ENCODE measurements around the gene NKX1-1. TPM values are rescaled to one million over a fixed set of nuclear protein-coding genes. Genes with fewer than 3 reads are reported as not detected.

NKX1-1 gene
- total and polyA plus RNA-seq, 4 experiments from 2014 or later: not detected

GRCh38 chr4:1365271-1366178, 40.7 kb downstream of the NKX1-1 start:
- Mint-ChIP-seq H3K27ac (no peak overlapping the region), H3K36me3 (peaks cover 9 to 13% of the 10 kb centered on the region in 2 donors), H3K27me3 (no peaks in the 10 kb centered on the region), H3K4me3 (no peak overlapping the region), H3K4me1 (peaks cover 0 to 3% (median 0%) of the 10 kb centered on the region in 4 donors), H3K9me3 (no peaks in the 10 kb centered on the region)
- ChIA-PET CTCF (ENCODE audit: partially characterized antibody) (no interaction called here), POLR2A (ENCODE audit: partially characterized antibody) (no interaction called here)
- Histone ChIP-seq H3K27ac (ENCODE audit: low read depth, low read length) (no peak overlapping the region), H3K27me3 (ENCODE audit: insufficient read depth, low read length) (no peaks in the 10 kb centered on the region), H3K36me3 (ENCODE audit: insufficient read depth, low read length) (no peaks in the 10 kb centered on the region), H3K4me1 (ENCODE audit: insufficient read depth, low read length) (no peaks in the 10 kb centered on the region), H3K4me3 (ENCODE audit: low read length in 2 of 2) (no peak overlapping the region), H3K9me3 (ENCODE audit: control insufficient read depth in 1 of 2, low read length in 2 of 2) (no peaks in the 10 kb centered on the region)
- intact Hi-C loops (cut with micrococcal nuclease): no loop called here
- DNase-seq: no peak

DNA sequence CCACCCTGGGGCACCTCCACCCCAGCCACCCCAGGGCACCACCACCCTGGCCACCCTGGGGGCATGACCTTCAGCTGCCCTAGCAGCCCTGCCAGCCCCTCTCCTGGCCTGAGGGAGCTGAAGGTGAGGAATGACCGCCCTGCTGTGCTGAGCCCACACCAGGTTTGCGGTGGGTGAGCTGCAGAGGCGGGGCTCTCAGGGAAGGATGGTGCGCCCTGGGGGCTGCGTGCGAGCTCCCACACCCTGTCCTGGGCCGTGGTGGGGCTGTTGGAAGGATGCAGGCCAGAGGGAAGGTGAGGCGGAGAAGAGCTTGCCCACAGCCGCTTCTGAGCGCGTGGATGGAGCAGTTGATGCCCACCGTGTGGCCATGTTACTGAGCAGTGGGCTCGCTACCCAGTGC, 41.5 kb downstream of the NKX1-1 start:
- intact Hi-C loops (cut with micrococcal nuclease): no loop called here
- Mint-ChIP-seq H3K4me3 (no peak overlapping the region), H3K27me3 (no peaks in the 10 kb centered on the region), H3K4me1 (peaks cover 0 to 3% (median 0%) of the 10 kb centered on the region in 4 donors), H3K9me3 (no peaks in the 10 kb centered on the region), H3K36me3 (peaks cover 4 to 9% of the 10 kb centered on the region in 2 donors), H3K27ac (no peak overlapping the region)
- Histone ChIP-seq H3K27ac (ENCODE audit: low read depth, low read length) (no peak overlapping the region), H3K9me3 (ENCODE audit: control insufficient read depth in 1 of 2, low read length in 2 of 2) (no peaks in the 10 kb centered on the region), H3K27me3 (ENCODE audit: insufficient read depth, low read length) (no peaks in the 10 kb centered on the region), H3K4me1 (ENCODE audit: insufficient read depth, low read length) (no peaks in the 10 kb centered on the region), H3K36me3 (ENCODE audit: insufficient read depth, low read length) (no peaks in the 10 kb centered on the region), H3K4me3 (ENCODE audit: low read length in 2 of 2) (no peak overlapping the region)
- POLR2A ChIA-PET (ENCODE audit: partially characterized antibody): no interaction called here
- DNase-seq: no peak
- CTCF ChIA-PET (ENCODE audit: partially characterized antibody): no interaction called here

GRCh38 chr4:1364217-1364616, 42.0 kb downstream of the NKX1-1 start:
- Histone ChIP-seq H3K27me3 (ENCODE audit: insufficient read depth, low read length) (no peaks in the 10 kb centered on the region), H3K4me3 (ENCODE audit: low read length in 2 of 2) (no peak overlapping the region), H3K27ac (ENCODE audit: low read depth, low read length) (no peak overlapping the region), H3K36me3 (ENCODE audit: insufficient read depth, low read length) (no peaks in the 10 kb centered on the region), H3K4me1 (ENCODE audit: insufficient read depth, low read length) (no peaks in the 10 kb centered on the region), H3K9me3 (ENCODE audit: control insufficient read depth in 1 of 2, low read length in 2 of 2) (no peaks in the 10 kb centered on the region)
- intact Hi-C loops (cut with micrococcal nuclease): no loop called here
- no peak overlapping the region for H3K27ac Mint-ChIP-seq
- peaks cover 0 to 3% (median 0%) of the 10 kb centered on the region in 4 donors for H3K4me1 Mint-ChIP-seq
- no peak for DNase-seq
- H3K27me3 Mint-ChIP-seq: no peaks in the 10 kb centered on the region
- H3K36me3 Mint-ChIP-seq: peaks cover 0 to 8% of the 10 kb centered on the region in 2 donors
- H3K4me3 Mint-ChIP-seq: no peak overlapping the region
- H3K9me3 Mint-ChIP-seq: no peaks in the 10 kb centered on the region
- ChIA-PET POLR2A (ENCODE audit: partially characterized antibody) (no interaction called here), CTCF (ENCODE audit: partially characterized antibody) (no interaction called here)

GRCh38 chr4:1363513-1363912, 42.7 kb downstream of the NKX1-1 start:
- Histone ChIP-seq H3K36me3 (ENCODE audit: insufficient read depth, low read length) (no peaks in the 10 kb centered on the region), H3K27me3 (ENCODE audit: insufficient read depth, low read length) (no peaks in the 10 kb centered on the region), H3K4me1 (ENCODE audit: insufficient read depth, low read length) (no peaks in the 10 kb centered on the region), H3K4me3 (ENCODE audit: low read length in 2 of 2) (no peak overlapping the region), H3K27ac (ENCODE audit: low read depth, low read length) (no peak overlapping the region), H3K9me3 (ENCODE audit: control insufficient read depth in 1 of 2, low read length in 2 of 2) (no peaks in the 10 kb centered on the region)
- H3K27ac Mint-ChIP-seq: no peak overlapping the region
- ChIA-PET POLR2A (ENCODE audit: partially characterized antibody) (no interaction called here), CTCF (ENCODE audit: partially characterized antibody) (no interaction called here)
- peaks cover 5 to 11% of the 10 kb centered on the region in 2 donors for H3K36me3 Mint-ChIP-seq
- DNase-seq: no peak
- H3K4me3 Mint-ChIP-seq: no peak overlapping the region
- no peaks in the 10 kb centered on the region for H3K27me3 Mint-ChIP-seq
- peaks cover 0 to 3% (median 0%) of the 10 kb centered on the region in 4 donors for H3K4me1 Mint-ChIP-seq
- no peaks in the 10 kb centered on the region for H3K9me3 Mint-ChIP-seq
- intact Hi-C loops (cut with micrococcal nuclease): no loop called here

DNA sequence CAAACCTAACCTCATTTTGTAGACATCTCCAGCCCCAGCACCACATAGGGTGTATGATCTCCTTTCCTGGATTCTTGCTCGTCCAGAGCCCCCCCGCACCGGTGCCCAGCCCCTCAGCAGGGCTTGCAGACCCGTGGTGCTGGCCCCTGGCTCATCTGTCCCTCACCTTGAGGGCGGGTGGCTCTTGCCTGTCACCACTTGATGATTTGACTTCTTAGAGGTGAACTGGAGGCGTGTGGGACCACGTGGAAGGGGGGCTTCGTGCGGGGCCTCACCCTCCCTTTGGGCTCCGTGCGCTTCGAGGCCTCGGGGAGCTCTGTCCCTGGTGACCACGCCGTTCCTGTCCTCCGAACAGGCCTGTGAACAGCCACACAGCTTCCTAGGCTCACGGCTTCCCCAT, 43.7 kb downstream of the NKX1-1 start:
- Histone ChIP-seq H3K4me1 (ENCODE audit: insufficient read depth, low read length) (no peaks in the 10 kb centered on the region), H3K4me3 (ENCODE audit: low read length in 2 of 2) (no peak overlapping the region), H3K27me3 (ENCODE audit: insufficient read depth, low read length) (no peaks in the 10 kb centered on the region), H3K27ac (ENCODE audit: low read depth, low read length) (no peak overlapping the region), H3K9me3 (ENCODE audit: control insufficient read depth in 1 of 2, low read length in 2 of 2) (no peaks in the 10 kb centered on the region), H3K36me3 (ENCODE audit: insufficient read depth, low read length) (no peaks in the 10 kb centered on the region)
- H3K9me3 Mint-ChIP-seq: no peaks in the 10 kb centered on the region
- POLR2A ChIA-PET (ENCODE audit: partially characterized antibody): no interaction called here
- peaks cover 5 to 8% of the 10 kb centered on the region in 2 donors for H3K36me3 Mint-ChIP-seq
- H3K4me1 Mint-ChIP-seq: peaks cover 0 to 3% (median 0%) of the 10 kb centered on the region in 4 donors
- no peak for DNase-seq
- H3K4me3 Mint-ChIP-seq: no peak overlapping the region
- CTCF ChIA-PET (ENCODE audit: partially characterized antibody): no interaction called here
- H3K27me3 Mint-ChIP-seq: no peaks in the 10 kb centered on the region
- intact Hi-C loops (cut with micrococcal nuclease): no loop called here
- no peak overlapping the region for H3K27ac Mint-ChIP-seq

DNA sequence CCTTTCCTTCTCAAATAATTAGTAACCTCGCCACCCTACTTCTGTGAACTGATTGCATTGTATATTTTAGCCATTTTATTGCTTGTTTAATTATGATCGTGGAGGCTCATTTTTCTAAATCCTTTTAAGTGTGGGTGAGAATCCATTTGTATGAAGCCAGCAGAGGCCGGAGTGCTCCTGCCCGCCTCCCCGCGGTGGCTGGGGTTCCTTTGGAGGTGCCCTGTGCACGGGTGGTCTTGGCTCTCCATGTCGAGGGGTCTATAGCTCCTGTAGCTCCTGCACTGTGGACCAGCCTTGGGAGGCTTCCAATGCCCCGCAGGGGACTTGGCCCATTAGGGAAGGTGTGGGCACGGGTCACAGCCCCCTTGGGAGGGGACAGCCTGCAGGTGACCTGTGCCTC, 44.2 kb downstream of the NKX1-1 start:
- POLR2A ChIA-PET (ENCODE audit: partially characterized antibody): no interaction called here
- Histone ChIP-seq H3K9me3 (ENCODE audit: control insufficient read depth in 1 of 2, low read length in 2 of 2) (no peaks in the 10 kb centered on the region), H3K27me3 (ENCODE audit: insufficient read depth, low read length) (no peaks in the 10 kb centered on the region), H3K36me3 (ENCODE audit: insufficient read depth, low read length) (no peaks in the 10 kb centered on the region), H3K4me3 (ENCODE audit: low read length in 2 of 2) (no peak overlapping the region), H3K27ac (ENCODE audit: low read depth, low read length) (no peak overlapping the region), H3K4me1 (ENCODE audit: insufficient read depth, low read length) (no peaks in the 10 kb centered on the region)
- Mint-ChIP-seq H3K4me3 (no peak overlapping the region), H3K9me3 (no peaks in the 10 kb centered on the region), H3K27me3 (no peaks in the 10 kb centered on the region), H3K27ac (no peak overlapping the region), H3K4me1 (peaks cover 0 to 3% (median 0%) of the 10 kb centered on the region in 4 donors), H3K36me3 (peaks cover 5 to 8% of the 10 kb centered on the region in 2 donors)
- intact Hi-C loops (cut with micrococcal nuclease): no loop called here
- CTCF ChIA-PET (ENCODE audit: partially characterized antibody): no interaction called here
- peak in 1 of 5 donors; percentile 11 for DNase-seq

DNA sequence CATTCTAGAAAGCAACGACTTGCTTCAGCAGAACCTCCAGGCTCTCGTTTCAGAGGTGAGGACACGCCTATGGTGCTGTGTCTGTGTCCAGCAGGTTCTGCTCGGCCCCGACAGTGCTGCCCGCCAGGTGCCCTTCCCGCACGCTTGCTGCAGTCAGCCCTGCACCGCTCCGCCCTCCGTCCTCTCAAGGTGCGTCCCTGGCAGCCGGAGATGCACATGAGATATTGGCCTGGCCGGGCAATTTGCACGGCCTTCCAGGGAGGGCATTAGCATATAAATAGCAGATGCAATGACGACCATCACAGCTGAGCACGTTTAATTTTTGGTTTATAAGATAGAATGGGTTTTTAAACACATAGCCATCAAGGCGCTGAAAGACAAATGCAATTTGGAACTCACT, 44.8 kb downstream of the NKX1-1 start:
- POLR2A ChIA-PET (ENCODE audit: partially characterized antibody): no interaction called here
- intact Hi-C loops (cut with micrococcal nuclease): no loop called here
- no peak for DNase-seq
- H3K27me3 Mint-ChIP-seq: no peaks in the 10 kb centered on the region
- H3K9me3 Mint-ChIP-seq: no peaks in the 10 kb centered on the region
- H3K4me1 ChIP-seq (ENCODE audit: insufficient read depth, low read length): no peaks in the 10 kb centered on the region
- no peak overlapping the region for H3K27ac Mint-ChIP-seq
- H3K4me1 Mint-ChIP-seq: peaks cover 0 to 3% (median under 1%) of the 10 kb centered on the region in 4 donors
- H3K27ac ChIP-seq (ENCODE audit: low read depth, low read length): no peak overlapping the region
- no peaks in the 10 kb centered on the region for H3K36me3 ChIP-seq (ENCODE audit: insufficient read depth, low read length)
- CTCF ChIA-PET (ENCODE audit: partially characterized antibody): no interaction called here
- no peak overlapping the region for H3K4me3 Mint-ChIP-seq
- no peaks in the 10 kb centered on the region for H3K27me3 ChIP-seq (ENCODE audit: insufficient read depth, low read length)
- no peaks in the 10 kb centered on the region for H3K9me3 ChIP-seq (ENCODE audit: control insufficient read depth in 1 of 2, low read length in 2 of 2)
- peaks cover 5 to 8% of the 10 kb centered on the region in 2 donors for H3K36me3 Mint-ChIP-seq
- no peak overlapping the region for H3K4me3 ChIP-seq (ENCODE audit: low read length in 2 of 2)
